ENCODE results near the gene NAA80.

Gene NAA80

DNA sequence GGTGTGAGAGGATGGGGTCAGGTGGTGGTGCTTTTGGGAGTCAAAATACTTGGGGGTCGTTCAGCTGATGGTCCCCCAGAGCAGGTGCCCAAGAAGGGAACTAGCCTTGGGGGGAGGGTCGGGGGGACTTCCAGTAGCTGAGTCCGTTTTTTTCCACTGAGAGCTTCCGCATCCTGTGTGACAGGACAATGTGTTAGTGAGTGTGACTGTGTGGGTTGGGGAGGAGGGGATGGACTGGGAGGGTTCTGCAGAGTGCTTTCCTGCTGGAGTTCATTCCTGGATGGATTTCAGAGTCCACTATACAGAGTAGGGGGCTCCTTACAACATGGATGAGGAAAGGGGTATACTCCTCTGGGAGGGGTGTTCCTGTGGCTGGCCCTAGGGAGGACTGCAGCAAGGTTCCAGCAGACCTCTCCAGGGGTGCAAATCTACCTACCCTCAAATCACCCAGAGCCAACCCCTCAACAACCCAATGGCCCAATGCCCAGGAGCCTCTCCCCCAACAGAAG lies 23.9 kb upstream of the NAA80 start:
- Histone ChIP-seq H3K9ac (no peak overlapping the region), H3K79me2 (peaks cover 20% of the 10 kb centered on the region), H3K4me1 (peaks cover 29% of the 10 kb centered on the region), H3K36me3 (ENCODE audit: control insufficient read depth, insufficient read depth, low read length) (no peaks in the 10 kb centered on the region), H3K27ac (peak overlapping the region; percentile 88), H3K27me3 (ENCODE audit: control insufficient read depth, insufficient read depth, low read length) (no peaks in the 10 kb centered on the region), H3K4me2 (ENCODE audit: low read length) (no peak overlapping the region), H3K9me3 (ENCODE audit: control insufficient read depth, low read length) (no peaks in the 10 kb centered on the region), H3K4me3 (ENCODE audit: low read depth, low read length) (peak overlapping the region; percentile 89), H2AFZ (no peak overlapping the region)
- no peak for TF ChIP-seq CTCF (IDR thresholded peaks at IDR 0.05)

DNA sequence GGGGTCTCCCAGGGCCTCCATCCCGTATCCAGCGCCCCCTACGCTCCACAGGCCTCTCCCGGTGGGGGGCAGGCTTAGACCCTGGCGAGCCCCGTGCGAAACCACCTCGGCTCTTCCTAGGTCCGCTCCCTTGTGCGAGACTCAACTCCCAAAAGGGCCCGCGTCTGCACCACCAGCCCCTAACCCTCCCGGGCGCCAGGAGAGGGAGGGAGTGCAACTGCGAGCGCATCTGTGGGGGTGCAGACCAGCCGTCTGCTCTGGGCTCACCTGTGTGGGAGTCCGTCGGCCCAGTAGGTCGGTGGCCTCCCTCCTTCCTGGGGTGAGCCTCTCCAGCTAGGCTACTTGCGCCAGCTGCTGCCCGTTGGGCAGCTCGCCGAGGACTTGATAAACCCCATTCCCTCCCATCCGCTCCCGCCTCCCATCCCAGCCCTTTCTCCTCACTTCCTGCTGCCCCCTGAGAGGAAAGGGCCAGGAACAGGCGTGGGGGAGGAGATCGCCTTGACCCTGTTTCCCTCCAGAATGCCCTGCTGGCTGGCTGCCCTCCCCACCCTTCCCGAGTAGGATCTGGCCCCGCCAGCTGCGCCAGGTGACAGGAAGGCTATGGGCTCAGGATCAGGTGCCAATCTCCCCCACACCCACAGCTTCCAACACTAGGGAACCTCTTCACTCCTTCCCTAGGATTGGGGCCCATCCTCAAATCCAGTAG lies 23.3 kb upstream of the NAA80 start, which contains the start of gene HYAL2:
Gene HYAL2, minus strand, starts transcription at position 360 of the 706 bp plus-strand sequence. CDS start 2,256 bp downstream, outside the sequence.
- H3K4me3 ChIP-seq (ENCODE audit: low read depth, low read length), result peak within 1 kb of the TSS; percentile 89
- H3K9me3 ChIP-seq (ENCODE audit: control insufficient read depth, low read length), result no peaks in the 10 kb centered on the region
- H3K4me1 ChIP-seq, result peaks cover 29% of the 10 kb centered on the region
- H3K27ac ChIP-seq, result peak within 1 kb of the TSS; percentile 88
- TF ChIP-seq CTCF (IDR thresholded peaks at IDR 0.05), result no peak
- H3K9ac ChIP-seq, result peak within 1 kb of the TSS; percentile 25
- peak within 1 kb of the TSS; percentile 97 for H3K4me2 ChIP-seq (ENCODE audit: low read length)
- no peaks in the 10 kb centered on the region for H3K27me3 ChIP-seq (ENCODE audit: control insufficient read depth, insufficient read depth, low read length)
- peak within 1 kb of the TSS; percentile 83 for H2AFZ ChIP-seq
- H3K36me3 ChIP-seq (ENCODE audit: control insufficient read depth, insufficient read depth, low read length), result no peaks in the 10 kb centered on the region
- H3K79me2 ChIP-seq, result peaks cover 16% of the 10 kb centered on the region

DNA sequence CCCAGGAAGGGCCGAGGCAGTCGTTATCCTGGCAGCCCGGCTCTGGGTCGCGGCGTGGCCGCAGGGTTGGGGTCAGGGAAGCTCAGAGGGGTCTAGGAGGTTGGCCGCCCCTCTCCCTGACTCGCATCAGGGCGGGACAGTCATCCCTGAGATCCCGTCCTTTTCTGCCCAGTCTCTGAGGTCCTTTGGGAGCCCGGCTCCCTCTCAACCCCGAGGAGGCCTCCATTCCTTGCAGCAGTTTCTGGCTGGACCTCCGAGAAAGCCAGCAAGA lies 22.8 kb upstream of the NAA80 start:
- H3K4me2 ChIP-seq (ENCODE audit: low read length), result peak overlapping the region; percentile 97
- no peaks in the 10 kb centered on the region for H3K27me3 ChIP-seq (ENCODE audit: control insufficient read depth, insufficient read depth, low read length)
- peak overlapping the region; percentile 88 for H3K27ac ChIP-seq
- H3K9ac ChIP-seq, result no peak overlapping the region
- no peaks in the 10 kb centered on the region for H3K36me3 ChIP-seq (ENCODE audit: control insufficient read depth, insufficient read depth, low read length)
- peak overlapping the region; percentile 83 for H2AFZ ChIP-seq
- H3K4me1 ChIP-seq, result peaks cover 28% of the 10 kb centered on the region
- TF ChIP-seq CTCF (IDR thresholded peaks at IDR 0.05), result no peak
- no peaks in the 10 kb centered on the region for H3K9me3 ChIP-seq (ENCODE audit: control insufficient read depth, low read length)
- H3K79me2 ChIP-seq, result peaks cover 13% of the 10 kb centered on the region
- H3K4me3 ChIP-seq (ENCODE audit: low read depth, low read length), result peak overlapping the region; percentile 89

DNA sequence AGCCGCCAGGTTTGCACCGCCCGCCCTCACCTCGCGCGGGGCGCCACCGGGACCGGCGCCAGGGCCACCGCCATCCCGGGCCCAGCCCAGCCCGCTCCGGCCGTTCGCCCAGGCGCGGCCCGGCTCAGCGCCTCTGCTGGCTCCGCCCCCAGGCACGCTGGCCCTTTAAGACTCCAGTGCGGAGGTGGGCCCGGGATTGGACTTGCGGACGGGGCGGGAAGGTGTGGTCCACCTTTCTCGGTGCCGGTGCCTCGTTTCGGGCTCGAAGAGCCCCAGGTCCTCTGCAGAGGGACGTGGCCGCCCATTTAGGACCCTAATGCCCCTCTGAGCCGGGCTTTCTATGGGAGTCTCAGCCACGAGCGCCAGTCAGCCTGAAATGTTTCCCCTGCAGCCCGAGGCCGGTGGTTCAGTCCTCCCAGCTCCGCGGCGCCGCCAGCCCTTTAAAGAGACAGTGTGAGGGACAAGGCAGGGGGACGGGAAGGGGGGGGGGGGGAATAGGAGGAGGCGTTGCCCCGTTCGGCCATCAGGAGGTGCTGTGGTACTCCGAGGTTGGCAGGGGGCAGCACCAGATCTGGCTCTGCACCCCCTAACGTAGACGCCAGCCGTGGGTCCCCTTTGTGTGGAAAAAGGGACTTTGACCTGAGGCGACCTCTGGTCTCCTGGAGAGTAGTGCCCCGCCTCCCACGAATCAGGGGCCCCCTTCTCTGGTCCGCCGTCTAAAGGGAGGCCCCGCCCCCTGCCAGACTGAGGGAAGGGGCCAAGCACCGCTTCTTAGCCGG lies 22.3 kb upstream of the NAA80 start:
- no peaks in the 10 kb centered on the region for H3K27me3 ChIP-seq (ENCODE audit: control insufficient read depth, insufficient read depth, low read length)
- H3K27ac ChIP-seq, result peak overlapping the region; percentile 88
- peak; percentile 38 for TF ChIP-seq CTCF (IDR thresholded peaks at IDR 0.05)
- H3K4me2 ChIP-seq (ENCODE audit: low read length), result peak overlapping the region; percentile 97
- peaks cover 7% of the 10 kb centered on the region for H3K79me2 ChIP-seq
- no peaks in the 10 kb centered on the region for H3K9me3 ChIP-seq (ENCODE audit: control insufficient read depth, low read length)
- H3K4me3 ChIP-seq (ENCODE audit: low read depth, low read length), result peak overlapping the region; percentile 89
- H3K36me3 ChIP-seq (ENCODE audit: control insufficient read depth, insufficient read depth, low read length), result no peaks in the 10 kb centered on the region
- peak overlapping the region; percentile 25 for H3K9ac ChIP-seq
- peak overlapping the region; percentile 83 for H2AFZ ChIP-seq
- H3K4me1 ChIP-seq, result peaks cover 30% of the 10 kb centered on the region

All from parathyroid adenoma (tissue), 2 donors.